HCT116 (cell line): ENCODE measurements around the gene ERCC6. TPM values are rescaled to one million over a fixed set of nuclear protein-coding genes. Genes with fewer than 3 reads are reported as not detected.

Source experiments
- ATAC-seq: fragments of 200-7000 bp; cut with Tn5 transposase; 2 replicates; pipeline ENCODE4 v1.9.1; 2020; ENCODE audit warnings: mild to moderate bottlenecking, moderate library complexity
- BruUV-seq: library from RNA; stranded (reverse); fragments of 400-500 nt; replicated peaks from 2 replicates; lab custom pipeline; 2021; lab: Mats Ljungman, UMichigan
- CTCF ChIA-PET: fragments of 300-600 bp; sonication (Branson Sonifier 250); formaldehyde crosslinking; loops from one replicate; lab custom pipeline; 2021; ENCODE audit warnings: antibody characterized with exemption; lab: Charles Lee
- POLR2A ChIA-PET: fragments of 300-600, 350-600 bp; sonication (Branson Sonifier 250); formaldehyde crosslinking; loops from one replicate; lab custom pipeline; 2021; ENCODE audit warnings: antibody characterized with exemption; lab: Charles Lee
- RAD21 ChIA-PET, 2 experiments: fragments of 300-600 bp; sonication (Branson Sonifier 250); formaldehyde crosslinking; loops; one replicate each; lab custom pipeline; 2023; ENCODE audit warnings: low total read pairs in 2 of 2; ENCODE audit not compliant: uncharacterized antibody in 2 of 2, unreplicated experiment in 2 of 2, low non-redundant PET in 1 of 2; lab: Charles Lee
- DNase-seq: peaks from one replicate; pipeline ENCODE4 v3.0.0-alpha.2; 2010; ENCODE audit warnings: low read depth, low spot score
- H2AFZ ChIP-seq: fragments of 200-600 bp; shearing (Covaris generic), sonication (generic); 2 replicates; pipeline ENCODE4 v1.6.1; 2017; ENCODE audit warnings: low read depth, mixed run types, mixed read lengths, antibody characterized with exemption, low read length; ENCODE audit not compliant: poor library complexity, severe bottlenecking
- H3K27ac ChIP-seq: 2 replicates; pipeline ENCODE4 v1.5.1; 2012; ENCODE audit warnings: low read depth, low read length
- H3K27me3 ChIP-seq: fragments of 200-600 bp; sonication (generic); 2 replicates; pipeline ENCODE4 v1.6.1; 2016; ENCODE audit warnings: mixed run types, low read length, mixed read lengths; ENCODE audit not compliant: insufficient read depth
- H3K36me3 ChIP-seq, 2 experiments: fragments of 200-500 bp in 1 of 2; fragments of 200-600 bp in 1 of 2; sonication (Bioruptor generic) in 1 of 2; sonication (generic) in 1 of 2; 2 replicates each; pipeline versions ENCODE4 v1.5.1 to v1.6.1; 2014 to 2016; ENCODE audit warnings: low read length in 2 of 2, inconsistent platforms in 1 of 2, mixed read lengths in 1 of 2, mixed run types in 1 of 2; ENCODE audit not compliant: insufficient read depth in 2 of 2, control insufficient read depth in 1 of 2
- H3K4me1 ChIP-seq, 2 experiments: fragments of 200-600 bp in 1 of 2; sonication (generic) in 1 of 2; 2 replicates each; pipeline versions ENCODE4 v1.5.1 to v1.6.1; 2012 to 2017; ENCODE audit warnings: low read length in 2 of 2, inconsistent platforms in 1 of 2, mild to moderate bottlenecking in 1 of 2, mixed read lengths in 1 of 2, mixed run types in 1 of 2, moderate library complexity in 1 of 2; ENCODE audit not compliant: insufficient read depth in 2 of 2, control insufficient read depth in 1 of 2
- H3K4me2 ChIP-seq: fragments of 200-600 bp; sonication (generic); 2 replicates; pipeline ENCODE4 v1.6.1; 2017; ENCODE audit warnings: mixed run types, low read length, mixed read lengths
- H3K4me3 ChIP-seq, 2 experiments: fragments of 200-600 bp in 1 of 2; sonication (generic) in 1 of 2; replicated peaks in 1 of 2; 2 replicates each; pipeline ENCODE4 v1.5.1; 2011 to 2016; ENCODE audit warnings: low read length in 2 of 2, control low read depth in 1 of 2, low read depth in 1 of 2, mild to moderate bottlenecking in 1 of 2, mixed read lengths in 1 of 2, mixed run types in 1 of 2
- H3K79me2 ChIP-seq: fragments of 200-600 bp; sonication (generic); 2 replicates; pipeline ENCODE4 v1.6.1; 2017; ENCODE audit warnings: mild to moderate bottlenecking, mixed run types, low read length, moderate library complexity, mixed read lengths; ENCODE audit not compliant: insufficient read depth
- H3K9ac ChIP-seq: fragments of 200-600 bp; sonication (generic); 2 replicates; pipeline ENCODE4 v1.6.1; 2016; ENCODE audit warnings: low read length, mixed read lengths
- H3K9me2 ChIP-seq: fragments of 200-600 bp; sonication (generic), shearing (Covaris generic); 2 replicates; pipeline ENCODE4 v1.6.1; 2017; ENCODE audit warnings: mixed run types, mild to moderate bottlenecking, moderate library complexity; ENCODE audit not compliant: insufficient read depth
- H3K9me3 ChIP-seq, 2 experiments: fragments of 200-500 bp in 1 of 2; fragments of 200-600 bp in 1 of 2; sonication (Bioruptor generic) in 1 of 2; sonication (generic) in 1 of 2; 2 replicates each; pipeline ENCODE4 v1.6.1; 2014 to 2017; ENCODE audit warnings: low read length in 2 of 2, mixed read lengths in 2 of 2, inconsistent platforms in 1 of 2, low read depth in 1 of 2, mild to moderate bottlenecking in 1 of 2, mixed run types in 1 of 2, moderate library complexity in 1 of 2; ENCODE audit not compliant: control insufficient read depth in 1 of 2, insufficient read depth in 1 of 2
- H4K20me1 ChIP-seq: fragments of 200-600 bp; sonication (generic), shearing (Covaris generic); 2 replicates; pipeline ENCODE4 v1.6.1; 2017; ENCODE audit warnings: mixed run types, mild to moderate bottlenecking, moderate library complexity; ENCODE audit not compliant: insufficient read depth
- ATF3 ChIP-seq: IDR thresholded peaks from 2 replicates; pipeline ENCODE4 v1.6.1; 2012
- ELF1 ChIP-seq: IDR thresholded peaks from 2 replicates; pipeline ENCODE4 v1.6.1; 2012; ENCODE audit warnings: low read depth, borderline replicate concordance
- JUND ChIP-seq: IDR thresholded peaks from 2 replicates; pipeline ENCODE4 v1.6.1; 2012
- MAX ChIP-seq: IDR thresholded peaks from 2 replicates; pipeline ENCODE4 v1.6.1; 2012
- POLR2A ChIP-seq: IDR thresholded peaks from 2 replicates; pipeline ENCODE4 v1.7.0; 2011; ENCODE audit warnings: borderline replicate concordance; ENCODE audit not compliant: insufficient read depth, insufficient read length; ENCODE audit errors: extremely low read depth
- RAD21 ChIP-seq: IDR thresholded peaks from 2 replicates; pipeline ENCODE4 v1.6.1; 2012; ENCODE audit warnings: low read depth, mild to moderate bottlenecking
- SP1 ChIP-seq: IDR thresholded peaks from 2 replicates; pipeline ENCODE4 v1.6.1; 2012; ENCODE audit warnings: low read depth
- ZBTB33 ChIP-seq: IDR thresholded peaks from 2 replicates; pipeline ENCODE4 v1.6.1; 2011; ENCODE audit warnings: mild to moderate bottlenecking, low read length, moderate library complexity; ENCODE audit not compliant: insufficient replicate concordance; ENCODE audit errors: extremely low read depth
- ZNF274 ChIP-seq: fragments of 200-500 bp; sonication (Bioruptor generic); IDR thresholded peaks from 2 replicates; pipeline ENCODE4 v1.6.1; 2014; ENCODE audit warnings: mild to moderate bottlenecking, low read depth, low read length, inconsistent platforms
- intact Hi-C: fragments of 100-400 bp; cut with micrococcal nuclease; formaldehyde crosslinking; loops from 2 replicates; pipeline ENCODE4 v1.10.0; 2022
- total RNA-seq: library from RNA; stranded (reverse); gene quantifications from one replicate; pipeline ENCODE4 v1.2.1, GENCODE V29; 2021; ENCODE audit not compliant: unreplicated experiment

The ERCC6 gene
- total RNA-seq, 1 experiment from 2014 or later = 16.4 TPM

GRCh38 chr10:49502358-49502757 is 36.6 kb downstream of the ERCC6 start:
- RAD21 ChIA-PET = no interaction called here
- no peaks in the 10 kb centered on the region for H3K9me2 ChIP-seq
- DNase-seq = no peak
- H3K27me3 ChIP-seq = no peaks in the 10 kb centered on the region
- no peak overlapping the region for H3K4me2 ChIP-seq
- POLR2A ChIA-PET = no interaction called here
- no peak for ATAC-seq
- no peaks in the 10 kb centered on the region for H3K4me1 ChIP-seq
- H3K79me2 ChIP-seq = no peaks in the 10 kb centered on the region
- intact Hi-C loops = no loop called here
- H4K20me1 ChIP-seq = no peaks in the 10 kb centered on the region
- BruUV-seq = no TSS peak
- H3K36me3 ChIP-seq = no peaks in the 10 kb centered on the region; a peak in 1 of 4 replicates
- TF ChIP-seq MAX = no peak
- no peak for TF ChIP-seq RAD21
- TF ChIP-seq JUND = no peak
- TF ChIP-seq ZBTB33 = no peak
- no peak for TF ChIP-seq ELF1
- no peak for TF ChIP-seq POLR2A
- no peak for TF ChIP-seq ATF3
- TF ChIP-seq ZNF274 = no peak
- no peak for TF ChIP-seq SP1
- no peaks in the 10 kb centered on the region for H3K9me3 ChIP-seq
- H3K9ac ChIP-seq = no peak overlapping the region
- no peak overlapping the region for H2AFZ ChIP-seq
- CTCF ChIA-PET = interaction anchor here (2.1 kb wide), 1 partner anchor 9 kb away, joined by 7 read pairs; no protein-coding TSS in a partner anchor
- no peak overlapping the region for H3K27ac ChIP-seq
- H3K4me3 ChIP-seq = no peak overlapping the region
